GM12891 (cell line): ENCODE results near the gene NEU1.

ENCODE experiments used
- POLR2A ChIP-seq: IDR thresholded peaks from 2 replicates; pipeline ENCODE4 v1.6.1; 2011; ENCODE audit warnings: low read depth, low read length, control low read depth
- POLR2AphosphoS5 ChIP-seq: IDR thresholded peaks from 2 replicates; pipeline ENCODE4 v1.6.1; 2011; ENCODE audit warnings: low read depth, low read length, control low read depth
- POU2F2 ChIP-seq: IDR thresholded peaks from 2 replicates; pipeline ENCODE4 v1.6.1; 2011; ENCODE audit warnings: low read depth, mild to moderate bottlenecking, control low read depth, low read length, moderate library complexity
- TAF1 ChIP-seq: IDR thresholded peaks from 2 replicates; pipeline ENCODE4 v1.6.1; 2011; ENCODE audit warnings: low read depth, low read length, control low read depth

DNA sequence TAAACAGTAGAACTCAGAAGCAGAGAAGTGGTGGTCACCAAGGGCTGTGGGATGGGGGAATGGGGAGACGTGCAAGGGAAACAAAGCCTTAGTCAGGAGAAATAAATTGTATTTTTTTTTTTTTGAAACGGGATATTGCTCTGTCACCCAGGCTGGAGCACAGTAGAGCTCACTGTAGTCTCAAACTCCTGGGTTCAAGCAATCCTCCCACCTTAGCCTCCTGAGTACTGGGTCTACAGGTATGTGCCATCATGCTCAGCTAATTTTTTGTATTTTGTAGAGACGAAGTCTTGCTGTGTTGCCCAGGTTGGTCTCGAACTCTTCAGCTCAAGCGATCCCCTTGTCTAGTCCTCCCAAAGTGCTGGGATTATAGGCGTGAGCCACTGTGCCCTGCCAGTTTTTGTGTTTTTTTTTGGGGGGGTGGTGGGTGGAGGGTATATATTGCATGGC lies 31.7 kb downstream of the NEU1 start:
- TF ChIP-seq POLR2AphosphoS5 (no peak), TAF1 (no peak), POLR2A (no peak), POU2F2 (no peak)
